ENCODE measurements around the gene CD180. TPM values are rescaled to one million over a fixed set of nuclear protein-coding genes. Genes with fewer than 3 reads are reported as not detected.

CD180 gene
- total and polyA plus RNA-seq, 4 donors = 0.59 to 2.6 (median 2.2) TPM

DNA sequence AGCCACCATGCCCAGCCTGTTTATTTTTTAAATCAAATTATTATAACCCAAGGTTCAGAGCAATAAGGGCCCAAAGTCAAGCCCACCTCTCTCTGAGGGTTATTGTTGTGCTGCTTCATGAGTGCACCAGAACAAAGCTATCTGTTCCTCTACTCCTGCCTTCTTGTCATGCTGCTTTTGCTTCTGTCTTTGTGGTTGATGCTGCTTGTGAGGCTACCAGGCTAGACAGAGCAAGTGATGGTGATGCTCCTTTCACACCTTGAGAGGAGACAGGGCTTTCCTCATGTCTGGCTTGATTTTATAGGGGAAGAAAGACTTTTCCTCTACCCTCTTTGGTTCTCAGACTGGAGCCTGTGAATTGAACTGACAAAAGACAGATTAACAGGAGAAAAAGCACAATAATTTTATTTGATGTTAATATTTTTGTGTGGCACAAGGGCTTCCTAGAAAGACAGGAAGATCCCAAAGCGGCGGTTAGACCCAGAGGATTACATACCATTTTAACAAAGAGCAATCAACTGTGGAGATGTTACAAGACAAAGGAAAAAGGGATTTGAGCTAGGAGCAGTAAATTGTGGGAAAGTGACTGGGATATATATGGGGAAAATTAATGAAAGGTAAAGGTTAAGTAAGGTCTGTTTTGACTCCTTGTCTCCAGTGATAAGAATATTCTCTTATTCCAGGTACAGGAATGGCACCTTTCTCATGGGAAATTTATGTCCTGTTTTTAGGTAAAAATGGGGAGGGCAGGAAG lies 4.4 kb upstream of the CD180 start:
- no peak for ATAC-seq (ENCODE audit: insufficient read depth, low FRiP score)
- Histone ChIP-seq H3K9me3 (ENCODE audit: control insufficient read depth in 4 of 4, insufficient read depth in 3 of 4, low read length in 3 of 4) (peaks cover 0 to 2% (median 0%) of the 10 kb centered on the region in 4 donors), H3K9ac (ENCODE audit: insufficient read depth in 1 of 2, low read length in 2 of 2) (no peak overlapping the region), H3K27ac (ENCODE audit: low read depth in 1 of 2, low read length in 1 of 2) (no peak overlapping the region), H3K27me3 (ENCODE audit: control insufficient read depth in 3 of 3, insufficient read depth in 3 of 3, low read length in 2 of 3) (no peaks in the 10 kb centered on the region), H3K4me3 (no peak overlapping the region), H3K4me1 (ENCODE audit: control insufficient read depth in 5 of 5, insufficient read depth in 5 of 5, low read length in 5 of 5) (peaks cover 0 to 22% (median 6%) of the 10 kb centered on the region in 5 donors), H3K36me3 (ENCODE audit: control insufficient read depth in 4 of 4, insufficient read depth in 4 of 4, low read length in 4 of 4) (no peaks in the 10 kb centered on the region)
- DNase-seq = no peak
- WGBS, 2 donors = 96 to 98% methylated on average over 2 of the region's 2 CpGs
- TF ChIP-seq, protein P1, sequence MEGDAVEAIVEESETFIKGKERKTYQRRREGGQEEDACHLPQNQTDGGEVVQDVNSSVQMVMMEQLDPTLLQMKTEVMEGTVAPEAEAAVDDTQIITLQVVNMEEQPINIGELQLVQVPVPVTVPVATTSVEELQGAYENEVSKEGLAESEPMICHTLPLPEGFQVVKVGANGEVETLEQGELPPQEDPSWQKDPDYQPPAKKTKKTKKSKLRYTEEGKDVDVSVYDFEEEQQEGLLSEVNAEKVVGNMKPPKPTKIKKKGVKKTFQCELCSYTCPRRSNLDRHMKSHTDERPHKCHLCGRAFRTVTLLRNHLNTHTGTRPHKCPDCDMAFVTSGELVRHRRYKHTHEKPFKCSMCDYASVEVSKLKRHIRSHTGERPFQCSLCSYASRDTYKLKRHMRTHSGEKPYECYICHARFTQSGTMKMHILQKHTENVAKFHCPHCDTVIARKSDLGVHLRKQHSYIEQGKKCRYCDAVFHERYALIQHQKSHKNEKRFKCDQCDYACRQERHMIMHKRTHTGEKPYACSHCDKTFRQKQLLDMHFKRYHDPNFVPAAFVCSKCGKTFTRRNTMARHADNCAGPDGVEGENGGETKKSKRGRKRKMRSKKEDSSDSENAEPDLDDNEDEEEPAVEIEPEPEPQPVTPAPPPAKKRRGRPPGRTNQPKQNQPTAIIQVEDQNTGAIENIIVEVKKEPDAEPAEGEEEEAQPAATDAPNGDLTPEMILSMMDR (IDR thresholded peaks at IDR 0.05; ENCODE audit: control extremely low read depth, extremely low read depth) = no peak

DNA sequence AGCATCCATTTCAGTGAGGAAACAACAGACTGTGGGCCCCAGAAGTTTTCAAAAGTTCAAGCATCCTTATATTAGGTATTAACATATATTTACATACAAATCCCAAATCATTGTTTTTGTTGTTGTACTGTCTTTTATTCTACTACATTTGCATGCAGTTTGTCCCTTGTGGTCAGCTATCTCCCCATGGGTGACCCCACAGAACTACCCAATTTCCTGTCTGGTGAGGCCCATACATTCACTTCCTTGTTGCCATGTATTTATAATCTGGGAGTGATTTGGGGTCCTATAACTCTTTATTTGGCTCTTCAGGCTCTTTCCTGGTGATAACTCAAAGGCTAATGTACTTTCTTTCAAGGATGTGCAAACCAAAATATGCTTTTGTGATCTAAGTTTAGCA lies 3.3 kb upstream of the CD180 start:
- H3K27ac ChIP-seq (ENCODE audit: low read depth in 1 of 2, low read length in 1 of 2) = no peak overlapping the region
- no peak overlapping the region for H3K4me3 ChIP-seq
- H3K9ac ChIP-seq (ENCODE audit: insufficient read depth in 1 of 2, low read length in 2 of 2) = no peak overlapping the region
- H3K9me3 ChIP-seq (ENCODE audit: control insufficient read depth in 4 of 4, insufficient read depth in 3 of 4, low read length in 3 of 4) = peaks cover 0 to 2% (median 0%) of the 10 kb centered on the region in 4 donors
- H3K36me3 ChIP-seq (ENCODE audit: control insufficient read depth in 4 of 4, insufficient read depth in 4 of 4, low read length in 4 of 4) = no peaks in the 10 kb centered on the region
- peaks cover 0 to 18% (median 6%) of the 10 kb centered on the region in 5 donors for H3K4me1 ChIP-seq (ENCODE audit: control insufficient read depth in 5 of 5, insufficient read depth in 5 of 5, low read length in 5 of 5)
- TF ChIP-seq, protein P1 (IDR thresholded peaks at IDR 0.05; ENCODE audit: control extremely low read depth, extremely low read depth) = no peak
- no peak for ATAC-seq (ENCODE audit: insufficient read depth, low FRiP score)
- H3K27me3 ChIP-seq (ENCODE audit: control insufficient read depth in 3 of 3, insufficient read depth in 3 of 3, low read length in 2 of 3) = no peaks in the 10 kb centered on the region
- no peak for DNase-seq

DNA sequence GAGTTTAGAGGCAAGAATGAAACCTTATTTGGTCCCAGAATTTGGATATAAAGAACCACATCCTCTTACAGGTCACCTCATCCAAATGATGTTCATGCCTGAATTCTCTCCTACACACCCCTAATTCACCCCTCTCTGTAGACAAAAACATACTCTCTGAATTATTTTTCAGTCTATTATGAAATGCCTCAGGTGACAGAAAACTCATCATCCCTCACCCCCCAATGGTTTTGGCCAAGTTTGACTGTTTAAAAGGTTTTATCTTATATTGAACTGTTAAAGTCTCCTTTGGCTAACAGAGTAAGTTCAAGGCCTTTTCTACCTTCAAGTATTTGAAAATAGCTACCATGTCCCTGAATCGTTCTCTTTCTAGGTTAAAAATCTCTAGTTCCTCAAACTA lies 2.3 kb upstream of the CD180 start:
- 28 to 49% methylated on average over 1 of the region's 1 CpG for WGBS, 2 donors
- ATAC-seq (ENCODE audit: insufficient read depth, low FRiP score) = no peak
- H3K27ac ChIP-seq (ENCODE audit: low read depth in 1 of 2, low read length in 1 of 2) = no peak overlapping the region
- no peak overlapping the region for H3K4me3 ChIP-seq
- no peak for DNase-seq
- peaks cover 0 to 8% (median under 1%) of the 10 kb centered on the region in 5 donors for H3K4me1 ChIP-seq (ENCODE audit: control insufficient read depth in 5 of 5, insufficient read depth in 5 of 5, low read length in 5 of 5)
- TF ChIP-seq, protein P1 (IDR thresholded peaks at IDR 0.05; ENCODE audit: control extremely low read depth, extremely low read depth) = no peak
- no peaks in the 10 kb centered on the region for H3K36me3 ChIP-seq (ENCODE audit: control insufficient read depth in 4 of 4, insufficient read depth in 4 of 4, low read length in 4 of 4)
- H3K27me3 ChIP-seq (ENCODE audit: control insufficient read depth in 3 of 3, insufficient read depth in 3 of 3, low read length in 2 of 3) = no peaks in the 10 kb centered on the region
- H3K9ac ChIP-seq (ENCODE audit: insufficient read depth in 1 of 2, low read length in 2 of 2) = no peak overlapping the region
- peaks cover 0 to 2% (median 0%) of the 10 kb centered on the region in 4 donors for H3K9me3 ChIP-seq (ENCODE audit: control insufficient read depth in 4 of 4, insufficient read depth in 3 of 4, low read length in 3 of 4)

All from lung (tissue), 12 donors.